GM18502 (cell line): Measurements from ENCODE around the gene GPBP1L1.

Source experiments
- ATAC-seq: cut with Tn5 transposase; IDR thresholded peaks from one replicate; pipeline ENCODE4 v1.9.1; 2021; ENCODE audit warnings: mild to moderate bottlenecking; ENCODE audit not compliant: unreplicated experiment, poor library complexity

The GPBP1L1 gene

GRCh38 chr1:45643978-45644377 is 42.4 kb downstream of the GPBP1L1 start:
- ATAC-seq = no peak

GRCh38 chr1:45643321-45643720 is 43.0 kb downstream of the GPBP1L1 start:
- no peak for ATAC-seq

- ATAC-seq = no peak
These were observed 46.0 kb downstream of the GPBP1L1 start for GRCh38 chr1:45640293-45640692.

- ATAC-seq = no peak
These were observed 51.1 kb downstream of the GPBP1L1 start for GRCh38 chr1:45635211-45635610.

GRCh38 chr1:45630429-45630828 is 55.9 kb downstream of the GPBP1L1 start:
- ATAC-seq = no peak

- ATAC-seq = no peak
These were observed 57.3 kb downstream of the GPBP1L1 start for GRCh38 chr1:45629035-45629434.

GRCh38 chr1:45623972-45624371 is 62.4 kb downstream of the GPBP1L1 start, which contains the start of gene CCDC17:
TSS of gene CCDC17 (minus strand) at chr1:45624054. CDS start at chr1:45623909, 145 bp downstream.
- ATAC-seq = no peak

- ATAC-seq = no peak
These were observed 63.6 kb downstream of the GPBP1L1 start for GRCh38 chr1:45622524-45623394.

- ATAC-seq = no peak
These were observed 64.3 kb downstream of the GPBP1L1 start for GRCh38 chr1:45621895-45622523.

GRCh38 chr1:45621501-45621836 is 64.9 kb downstream of the GPBP1L1 start:
- ATAC-seq = no peak

GRCh38 chr1:45620588-45621500 is 65.5 kb downstream of the GPBP1L1 start:
- ATAC-seq = no peak

- ATAC-seq = no peak
These were observed 67.0 kb downstream of the GPBP1L1 start for GRCh38 chr1:45619149-45619921.

GRCh38 chr1:45617618-45618017 is 68.7 kb downstream of the GPBP1L1 start:
- ATAC-seq = no peak

- no peak for ATAC-seq
These were observed 70.4 kb downstream of the GPBP1L1 start for GRCh38 chr1:45615885-45616284.

GRCh38 chr1:45612941-45613579 is 73.3 kb downstream of the GPBP1L1 start:
- ATAC-seq = no peak

GRCh38 chr1:45610589-45611226 is 75.6 kb downstream of the GPBP1L1 start:
- ATAC-seq = no peak

GRCh38 chr1:45608175-45609156 is 77.9 kb downstream of the GPBP1L1 start:
- no peak for ATAC-seq
